Measurements from ENCODE around the gene CDIPT.
"Not testable (repeated sequence)": the region's sequence is repeated elsewhere in the genome, so short reads cannot be mapped to it uniquely, and the experiment has no call there.

CDIPT gene

GRCh38 chr16:29891525-29892457, 28.8 kb upstream of the CDIPT start:
- POLR2A ChIA-PET = no interaction called here
- DNase-seq (ENCODE audit: low read depth, low spot score) = no peak
- no peak overlapping the region for H3K4me3 ChIP-seq (ENCODE audit: low read depth, low read length)
- CTCF ChIA-PET = no interaction called here
- no peak for TF ChIP-seq CTCF (IDR thresholded peaks at IDR 0.05; ENCODE audit: insufficient read depth, low read length, missing control alignments)

GRCh38 chr16:29889372-29889771, 26.3 kb upstream of the CDIPT start:
- H3K4me3 ChIP-seq (ENCODE audit: low read depth, low read length); POLR2A ChIA-PET; DNase-seq (ENCODE audit: low read depth, low spot score): not testable (repeated sequence)
- CTCF ChIA-PET = interaction anchor here (1.1 kb wide), 1 partner anchor 41 kb away, joined by 4 read pairs; no protein-coding TSS in a partner anchor

GRCh38 chr16:29883987-29884386, 21.0 kb upstream of the CDIPT start:
- CTCF ChIA-PET = interaction anchor here (1.1 to 1.5 kb wide), 2 partner anchors 20 to 99 kb away, joined by 3 to 5 read pairs; partner anchors contain the start of gene CDIPT

GRCh38 chr16:29881050-29881449, 18.0 kb upstream of the CDIPT start:
- DNase-seq (ENCODE audit: low read depth, low spot score) = no peak
- no peak overlapping the region for H3K4me3 ChIP-seq (ENCODE audit: low read depth, low read length)
- TF ChIP-seq CTCF (IDR thresholded peaks at IDR 0.05; ENCODE audit: insufficient read depth, low read length, missing control alignments) = no peak
- ChIA-PET CTCF (interaction anchor here (1.1 kb wide), 1 partner anchor 151 kb away, joined by 4 read pairs; no protein-coding TSS in a partner anchor), POLR2A (interaction anchor here (0.7 kb wide), 1 partner anchor 173 kb away, joined by 3 read pairs; no protein-coding TSS in a partner anchor)

More at GRCh38 chr16:29883987-29884386, 21.0 kb upstream of the CDIPT start:
- no peak for TF ChIP-seq CTCF (IDR thresholded peaks at IDR 0.05; ENCODE audit: insufficient read depth, low read length, missing control alignments)
- POLR2A ChIA-PET = interaction anchor here (0.7 kb wide), 1 partner anchor 11 kb away, joined by 3 read pairs; no protein-coding TSS in a partner anchor
- DNase-seq (ENCODE audit: low read depth, low spot score) = no peak
- H3K4me3 ChIP-seq (ENCODE audit: low read depth, low read length) = no peak overlapping the region

- TF ChIP-seq CTCF (IDR thresholded peaks at IDR 0.05; ENCODE audit: insufficient read depth, low read length, missing control alignments) = no peak
- ChIA-PET CTCF (interaction anchor here (1.2 kb wide), 2 partner anchors 8 to 15 kb away, joined by 3 to 4 read pairs; partner anchors contain the start of gene CDIPT), POLR2A (no interaction called here)
Observed at GRCh38 chr16:29878172-29878571, 15.1 kb upstream of the CDIPT start.

GRCh38 chr16:29877266-29877961, 14.4 kb upstream of the CDIPT start:
- DNase-seq (ENCODE audit: low read depth, low spot score) = no peak
- no peak overlapping the region for H3K4me3 ChIP-seq (ENCODE audit: low read depth, low read length)

More at GRCh38 chr16:29878172-29878571, 15.1 kb upstream of the CDIPT start:
- no peak overlapping the region for H3K4me3 ChIP-seq (ENCODE audit: low read depth, low read length)
- DNase-seq (ENCODE audit: low read depth, low spot score) = no peak

More at GRCh38 chr16:29877266-29877961, 14.4 kb upstream of the CDIPT start:
- TF ChIP-seq CTCF (IDR thresholded peaks at IDR 0.05; ENCODE audit: insufficient read depth, low read length, missing control alignments) = no peak
- POLR2A ChIA-PET = no interaction called here
- CTCF ChIA-PET = interaction anchor here (1.2 to 1.3 kb wide), 4 partner anchors 9 to 125 kb away, joined by 3 to 4 read pairs (median 4); partner anchors contain the start of gene CDIPT

Data from AG04449 (cell line).